Astrocyte (in vitro differentiated cells and primary cell): Measurements from ENCODE around the gene BCL2L1. TPM values are rescaled to one million over a fixed set of nuclear protein-coding genes. Genes with fewer than 3 reads are reported as not detected.
A peak's percentile ranks its signal among the peaks of the same experiment; 100 is the strongest.

Source experiments
- DNase-seq: peaks from one replicate; pipeline ENCODE4 v3.0.0-alpha.2; 2010; ENCODE audit warnings: low read depth
- FAIRE-seq: peaks from 2 replicates; lab custom pipeline; 2011; peaks lifted over from hg19 to GRCh38; lab: Jason Lieb, UNC
- H2AFZ ChIP-seq: 2 replicates; pipeline ENCODE4 v1.6.0; 2012; ENCODE audit warnings: low read depth, low read length, inconsistent platforms
- H3K27ac ChIP-seq: 2 replicates; pipeline ENCODE4 v1.5.1; 2011; ENCODE audit warnings: low read depth, low read length, inconsistent platforms
- H3K27me3 ChIP-seq: 2 replicates; pipeline ENCODE4 v1.6.0; 2011; ENCODE audit warnings: low read length, inconsistent platforms; ENCODE audit not compliant: insufficient read depth
- H3K36me3 ChIP-seq: 2 replicates; pipeline ENCODE4 v1.5.1; 2011; ENCODE audit warnings: low read length, inconsistent platforms; ENCODE audit not compliant: insufficient read depth
- H3K4me1 ChIP-seq: 2 replicates; pipeline ENCODE4 v1.5.1; 2011; ENCODE audit warnings: low read length, inconsistent platforms; ENCODE audit not compliant: insufficient read depth
- H3K4me2 ChIP-seq: 2 replicates; pipeline ENCODE4 v1.6.0; 2012; ENCODE audit warnings: low read length, inconsistent platforms
- H3K4me3 ChIP-seq: 2 replicates; pipeline ENCODE4 v1.5.1; 2011; ENCODE audit warnings: low read depth, mild to moderate bottlenecking, low read length, inconsistent platforms; ENCODE audit not compliant: insufficient read depth
- H3K79me2 ChIP-seq: 2 replicates; pipeline ENCODE4 v1.6.0; 2012; ENCODE audit warnings: mild to moderate bottlenecking, low read length, inconsistent platforms; ENCODE audit not compliant: insufficient read depth
- H3K9ac ChIP-seq: 2 replicates; pipeline ENCODE4 v1.6.0; 2012; ENCODE audit warnings: mild to moderate bottlenecking, low read length, inconsistent platforms
- H3K9me3 ChIP-seq: 2 replicates; pipeline ENCODE4 v1.5.1; 2012; ENCODE audit warnings: low read depth, mild to moderate bottlenecking, low read length, inconsistent platforms; ENCODE audit not compliant: insufficient read depth
- H4K20me1 ChIP-seq: 2 replicates; pipeline ENCODE4 v1.6.0; 2012; ENCODE audit warnings: low read length, inconsistent platforms; ENCODE audit not compliant: insufficient read depth
- H3K27ac Mint-ChIP-seq: one replicate; pipeline ENCODE4 v1.8.0; 2021; ENCODE audit warnings: mild to moderate bottlenecking, mixed read lengths; ENCODE audit not compliant: unreplicated experiment
- H3K27me3 Mint-ChIP-seq: one replicate; pipeline ENCODE4 v1.8.0; 2021; ENCODE audit warnings: low read depth, mixed read lengths; ENCODE audit not compliant: unreplicated experiment
- H3K36me3 Mint-ChIP-seq: one replicate; pipeline ENCODE4 v1.8.0; 2021; ENCODE audit warnings: low read depth, mixed read lengths; ENCODE audit not compliant: unreplicated experiment
- H3K4me1 Mint-ChIP-seq: one replicate; pipeline ENCODE4 v1.8.0; 2021; ENCODE audit warnings: low read depth, mixed read lengths; ENCODE audit not compliant: unreplicated experiment
- H3K4me3 Mint-ChIP-seq: one replicate; pipeline ENCODE4 v1.8.0; 2021; ENCODE audit warnings: mild to moderate bottlenecking, moderate library complexity, mixed read lengths; ENCODE audit not compliant: unreplicated experiment
- H3K9me3 Mint-ChIP-seq: one replicate; pipeline ENCODE4 v1.8.0; 2021; ENCODE audit warnings: mild to moderate bottlenecking, mixed read lengths; ENCODE audit not compliant: unreplicated experiment
- EZH2 ChIP-seq: IDR thresholded peaks from 2 replicates; pipeline ENCODE4 v1.6.1; 2012; ENCODE audit warnings: mild to moderate bottlenecking, low read length, inconsistent platforms; ENCODE audit not compliant: insufficient read depth
- total RNA-seq: library from RNA; stranded (reverse); gene quantifications from 2 replicates; pipeline ENCODE4 v1.2.1, GENCODE V29; 2021
- TF ChIP-seq, protein P1 (sequence below): IDR thresholded peaks from 2 replicates; pipeline ENCODE4 v1.5.1; 2011; ENCODE audit warnings: low read depth, mild to moderate bottlenecking, inconsistent platforms, low read length, moderate library complexity; ENCODE audit not compliant: insufficient read depth

The BCL2L1 gene
- total RNA-seq, 1 donor from 2014 or later = 149 TPM

DNA sequence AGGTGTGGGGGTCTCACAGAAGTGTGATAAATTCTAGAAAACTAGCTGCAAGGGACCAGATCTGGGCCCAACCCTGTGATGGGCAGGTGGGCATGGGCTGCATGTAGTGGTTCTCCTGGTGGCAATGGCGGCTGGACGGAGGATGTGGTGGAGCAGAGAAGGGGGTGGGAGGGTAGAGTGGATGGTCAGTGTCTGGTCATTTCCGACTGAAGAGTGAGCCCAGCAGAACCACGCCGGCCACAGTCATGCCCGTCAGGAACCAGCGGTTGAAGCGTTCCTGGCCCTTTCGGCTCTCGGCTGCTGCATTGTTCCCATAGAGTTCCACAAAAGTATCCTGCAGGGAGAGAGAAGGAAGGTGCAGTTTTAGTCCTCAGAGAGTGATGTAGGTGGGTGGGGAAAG, 56.9 kb downstream of the BCL2L1 start:
- DNase-seq (no peak), FAIRE-seq (no peak)
- Mint-ChIP-seq H3K4me3 (no peak overlapping the region), H3K36me3 (peaks cover 34% of the 10 kb centered on the region), H3K9me3 (no peaks in the 10 kb centered on the region), H3K27ac (no peak overlapping the region), H3K4me1 (peaks cover 28% of the 10 kb centered on the region), H3K27me3 (no peaks in the 10 kb centered on the region)
- Histone ChIP-seq H3K9ac (no peak overlapping the region), H3K36me3 (peaks cover 18% of the 10 kb centered on the region), H3K4me2 (no peak overlapping the region), H3K4me3 (no peak overlapping the region), H2AFZ (no peak overlapping the region), H3K9me3 (no peaks in the 10 kb centered on the region), H4K20me1 (peaks cover 36% of the 10 kb centered on the region), H3K4me1 (peaks cover 11% of the 10 kb centered on the region), H3K27me3 (no peaks in the 10 kb centered on the region), H3K27ac (no peak overlapping the region), H3K79me2 (peaks cover 50% of the 10 kb centered on the region)
- TF ChIP-seq EZH2 = no peak
- TF ChIP-seq, protein P1, sequence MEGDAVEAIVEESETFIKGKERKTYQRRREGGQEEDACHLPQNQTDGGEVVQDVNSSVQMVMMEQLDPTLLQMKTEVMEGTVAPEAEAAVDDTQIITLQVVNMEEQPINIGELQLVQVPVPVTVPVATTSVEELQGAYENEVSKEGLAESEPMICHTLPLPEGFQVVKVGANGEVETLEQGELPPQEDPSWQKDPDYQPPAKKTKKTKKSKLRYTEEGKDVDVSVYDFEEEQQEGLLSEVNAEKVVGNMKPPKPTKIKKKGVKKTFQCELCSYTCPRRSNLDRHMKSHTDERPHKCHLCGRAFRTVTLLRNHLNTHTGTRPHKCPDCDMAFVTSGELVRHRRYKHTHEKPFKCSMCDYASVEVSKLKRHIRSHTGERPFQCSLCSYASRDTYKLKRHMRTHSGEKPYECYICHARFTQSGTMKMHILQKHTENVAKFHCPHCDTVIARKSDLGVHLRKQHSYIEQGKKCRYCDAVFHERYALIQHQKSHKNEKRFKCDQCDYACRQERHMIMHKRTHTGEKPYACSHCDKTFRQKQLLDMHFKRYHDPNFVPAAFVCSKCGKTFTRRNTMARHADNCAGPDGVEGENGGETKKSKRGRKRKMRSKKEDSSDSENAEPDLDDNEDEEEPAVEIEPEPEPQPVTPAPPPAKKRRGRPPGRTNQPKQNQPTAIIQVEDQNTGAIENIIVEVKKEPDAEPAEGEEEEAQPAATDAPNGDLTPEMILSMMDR = no peak

DNA sequence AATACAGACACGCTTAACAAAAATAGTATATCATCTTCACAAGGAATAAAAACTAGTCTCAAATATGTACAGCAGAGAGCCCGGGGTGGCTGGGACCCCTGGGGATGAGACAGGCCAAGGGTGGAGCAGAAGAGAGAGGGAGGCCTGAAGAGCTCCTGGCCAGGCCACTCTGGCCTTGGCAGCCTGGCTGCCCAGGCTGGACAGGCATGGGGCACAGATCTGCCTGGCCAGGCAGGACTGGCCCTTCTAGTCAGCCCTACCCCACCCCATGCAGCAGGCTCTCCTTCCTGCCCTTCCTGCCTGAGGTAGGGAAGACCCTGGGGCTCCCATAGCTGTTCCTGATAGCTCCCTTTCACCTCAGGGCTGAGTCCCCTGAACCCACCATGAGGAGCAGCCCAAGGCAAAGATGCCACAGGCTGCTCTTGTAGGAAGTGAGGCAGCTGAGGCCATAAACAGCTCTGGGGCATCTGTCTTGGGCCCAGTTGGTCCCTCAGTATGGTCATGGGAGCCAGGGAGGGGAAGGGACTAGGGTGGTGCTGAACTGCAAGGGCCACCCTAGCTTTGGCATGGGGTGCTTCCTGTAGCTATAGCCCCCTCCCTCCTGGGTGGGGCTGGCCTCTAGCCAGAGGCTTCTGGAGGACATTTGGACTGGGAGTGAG, 57.8 kb downstream of the BCL2L1 start:
- TF ChIP-seq, protein P1 = no peak
- no peak for TF ChIP-seq EZH2
- DNase-seq = no peak
- H3K27me3 Mint-ChIP-seq = no peaks in the 10 kb centered on the region

More for the DNA sequence above, 57.8 kb downstream of the BCL2L1 start:
- Histone ChIP-seq H3K4me3 (no peak overlapping the region), H4K20me1 (peaks cover 26% of the 10 kb centered on the region), H3K9me3 (no peaks in the 10 kb centered on the region), H3K36me3 (peaks cover 18% of the 10 kb centered on the region), H3K27me3 (no peaks in the 10 kb centered on the region), H3K27ac (no peak overlapping the region), H3K79me2 (peaks cover 41% of the 10 kb centered on the region), H2AFZ (no peak overlapping the region), H3K9ac (no peak overlapping the region), H3K4me1 (peaks cover 11% of the 10 kb centered on the region), H3K4me2 (no peak overlapping the region)
- peaks cover 29% of the 10 kb centered on the region for H3K36me3 Mint-ChIP-seq
- H3K27ac Mint-ChIP-seq = peak overlapping the region; percentile 43
- no peak for FAIRE-seq
- H3K4me3 Mint-ChIP-seq = no peak overlapping the region
- no peaks in the 10 kb centered on the region for H3K9me3 Mint-ChIP-seq
- H3K4me1 Mint-ChIP-seq = peaks cover 24% of the 10 kb centered on the region
